ENCODE measurements around the gene HSPB6. TPM values are rescaled to one million over a fixed set of nuclear protein-coding genes. Genes with fewer than 3 reads are reported as not detected.

HSPB6 gene
- total and polyA plus RNA-seq, 4 donors: 13.2 to 44.8 (median 24.5) TPM

GRCh38 chr19:35750167-35750566 lies 6.7 kb downstream of the HSPB6 start:
- no peak for TF ChIP-seq CTCF (IDR thresholded peaks at IDR 0.05; ENCODE audit: control extremely low read depth, extremely low read depth)
- DNase-seq (no peak), ATAC-seq (ENCODE audit: insufficient read depth, low FRiP score) (no peak)
- Histone ChIP-seq H3K4me3 (no peak overlapping the region), H3K9ac (ENCODE audit: insufficient read depth in 1 of 2, low read length in 2 of 2) (no peak overlapping the region), H3K4me1 (ENCODE audit: control insufficient read depth in 5 of 5, insufficient read depth in 5 of 5, low read length in 5 of 5) (peaks cover 0 to 23% (median 8%) of the 10 kb centered on the region in 5 donors), H3K27ac (ENCODE audit: low read depth in 1 of 2, low read length in 1 of 2) (no peak overlapping the region), H3K36me3 (ENCODE audit: control insufficient read depth in 4 of 4, insufficient read depth in 4 of 4, low read length in 4 of 4) (peaks cover 0 to 26% (median 12%) of the 10 kb centered on the region in 4 donors), H3K27me3 (ENCODE audit: control insufficient read depth in 3 of 3, insufficient read depth in 3 of 3, low read length in 2 of 3) (peaks cover 0 to 3% (median 0%) of the 10 kb centered on the region in 3 donors), H3K9me3 (ENCODE audit: control insufficient read depth in 4 of 4, insufficient read depth in 3 of 4, low read length in 3 of 4) (peaks cover 0 to 1% (median 0%) of the 10 kb centered on the region in 4 donors)
- WGBS, 2 donors: 82 to 90% methylated on average over 5 of the region's 5 CpGs

- TF ChIP-seq CTCF (IDR thresholded peaks at IDR 0.05; ENCODE audit: control extremely low read depth, extremely low read depth): no peak
- Histone ChIP-seq H3K36me3 (ENCODE audit: control insufficient read depth in 4 of 4, insufficient read depth in 4 of 4, low read length in 4 of 4) (peaks cover 0 to 16% (median 8%) of the 10 kb centered on the region in 4 donors), H3K27ac (ENCODE audit: low read depth in 1 of 2, low read length in 1 of 2) (peak within 1 kb of the TSS; percentile 42 to 63), H3K27me3 (ENCODE audit: control insufficient read depth in 3 of 3, insufficient read depth in 3 of 3, low read length in 2 of 3) (no peaks in the 10 kb centered on the region), H3K9me3 (ENCODE audit: control insufficient read depth in 4 of 4, insufficient read depth in 3 of 4, low read length in 3 of 4) (peaks cover 0 to 1% (median 0%) of the 10 kb centered on the region in 4 donors), H3K4me3 (peak within 1 kb of the TSS; percentile 81), H3K9ac (ENCODE audit: insufficient read depth in 1 of 2, low read length in 2 of 2) (peak within 1 kb of the TSS; percentile 58 to 84), H3K4me1 (ENCODE audit: control insufficient read depth in 5 of 5, insufficient read depth in 5 of 5, low read length in 5 of 5) (peaks cover 0 to 29% (median 12%) of the 10 kb centered on the region in 5 donors)
- ATAC-seq (ENCODE audit: insufficient read depth, low FRiP score) (peak; percentile 88), DNase-seq (peak; percentile 99 to 100 (median 100))
- 1% methylated on average over 45 of the region's 45 CpGs for WGBS, 2 donors
Measured at GRCh38 chr19:35748106-35749020, 8.5 kb downstream of the HSPB6 start, which contains the start of gene LIN37. TSS of gene LIN37 (plus strand) at chr19:35748576. CDS start at chr19:35748725, 149 bp downstream.

DNA sequence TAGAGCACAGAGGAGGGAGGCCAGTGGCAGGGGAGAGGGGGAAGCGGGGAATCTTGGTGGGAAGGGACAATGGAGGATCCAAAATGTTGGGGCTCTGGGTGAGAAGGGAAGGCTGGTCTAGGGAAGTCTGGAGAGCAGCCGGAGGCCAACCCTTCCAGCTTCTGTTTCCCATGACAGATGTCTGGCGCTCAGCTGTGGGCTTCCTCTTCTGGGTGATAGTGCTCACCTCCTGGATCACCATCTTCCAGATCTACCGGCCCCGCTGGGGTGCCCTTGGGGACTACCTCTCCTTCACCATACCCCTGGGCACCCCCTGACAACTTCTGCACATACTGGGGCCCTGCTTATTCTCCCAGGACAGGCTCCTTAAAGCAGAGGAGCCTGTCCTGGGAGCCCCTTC lies 10.3 kb downstream of the HSPB6 start:
- peaks cover 0 to 11% (median 2%) of the 10 kb centered on the region in 4 donors for H3K36me3 ChIP-seq (ENCODE audit: control insufficient read depth in 4 of 4, insufficient read depth in 4 of 4, low read length in 4 of 4)
- ATAC-seq (ENCODE audit: insufficient read depth, low FRiP score): no peak
- H3K9me3 ChIP-seq (ENCODE audit: control insufficient read depth in 4 of 4, insufficient read depth in 3 of 4, low read length in 3 of 4): no peaks in the 10 kb centered on the region
- H3K27me3 ChIP-seq (ENCODE audit: control insufficient read depth in 3 of 3, insufficient read depth in 3 of 3, low read length in 2 of 3): no peaks in the 10 kb centered on the region
- peaks cover 0 to 29% (median 12%) of the 10 kb centered on the region in 5 donors for H3K4me1 ChIP-seq (ENCODE audit: control insufficient read depth in 5 of 5, insufficient read depth in 5 of 5, low read length in 5 of 5)
- 78 to 86% methylated on average over 5 of the region's 5 CpGs for WGBS, 2 donors
- no peak overlapping the region for H3K4me3 ChIP-seq
- TF ChIP-seq CTCF (IDR thresholded peaks at IDR 0.05; ENCODE audit: control extremely low read depth, extremely low read depth): no peak
- no peak overlapping the region for H3K27ac ChIP-seq (ENCODE audit: low read depth in 1 of 2, low read length in 1 of 2)
- DNase-seq: no peak
- H3K9ac ChIP-seq (ENCODE audit: insufficient read depth in 1 of 2, low read length in 2 of 2): no peak overlapping the region

Data from lung (tissue), 12 donors.